SU-DHL-6 (cell line): ENCODE data around the gene SEMA5A.

Source experiments
- H2AFZ ChIP-seq: fragments of 200-600 bp; sonication (generic); 2 replicates; pipeline ENCODE4 v1.6.1; 2014; ENCODE audit warnings: low read depth, mild to moderate bottlenecking, moderate library complexity, mixed read lengths, antibody characterized with exemption, low read length; ENCODE audit not compliant: severe bottlenecking
- H3F3A ChIP-seq: fragments of 200-600 bp; shearing (Covaris generic); 2 replicates; pipeline ENCODE4 v1.6.0; 2016; ENCODE audit warnings: antibody characterized with exemption, mild to moderate bottlenecking; ENCODE audit not compliant: insufficient read depth
- H3K27ac ChIP-seq: fragments of 200-600 bp; sonication (generic); 2 replicates; pipeline ENCODE4 v1.5.1; 2016; ENCODE audit warnings: low read depth, mild to moderate bottlenecking, low read length, moderate library complexity, mixed read lengths
- H3K27me3 ChIP-seq: fragments of 200-600 bp; sonication (generic), shearing (Covaris generic); 2 replicates; pipeline ENCODE4 v1.6.0; 2014; ENCODE audit warnings: mild to moderate bottlenecking, low read length
- H3K36me3 ChIP-seq: fragments of 200-600 bp; sonication (generic); 2 replicates; pipeline ENCODE4 v1.6.1; 2014; ENCODE audit warnings: mild to moderate bottlenecking, low read length, mixed read lengths
- H3K4me2 ChIP-seq: fragments of 300-600, 200-600 bp; shearing (Covaris generic), sonication (generic); 2 replicates; pipeline ENCODE4 v1.6.0; 2014; ENCODE audit warnings: low read length, low read depth, mild to moderate bottlenecking; ENCODE audit not compliant: poor library complexity, severe bottlenecking
- H3K4me3 ChIP-seq: fragments of 200-600 bp; sonication (generic); 2 replicates; pipeline ENCODE4 v1.5.1; 2014; ENCODE audit warnings: antibody characterized with exemption, low read length, mild to moderate bottlenecking, mixed read lengths; ENCODE audit not compliant: insufficient read depth, poor library complexity, severe bottlenecking
- H3K79me2 ChIP-seq: fragments of 200-600 bp; sonication (generic); 2 replicates; pipeline ENCODE4 v1.6.1; 2014; ENCODE audit warnings: mild to moderate bottlenecking, low read length, moderate library complexity; ENCODE audit not compliant: insufficient read depth
- H3K9ac ChIP-seq: fragments of 200-600 bp; sonication (generic); 2 replicates; pipeline ENCODE4 v1.7.0; 2014; ENCODE audit warnings: mild to moderate bottlenecking, low read length
- H3K9me2 ChIP-seq: fragments of 200-600 bp; sonication (generic); replicated peaks from 2 replicates; pipeline ENCODE4 v1.6.1; 2014; ENCODE audit warnings: low read length; ENCODE audit not compliant: insufficient read depth
- H3K9me3 ChIP-seq: fragments of 200-600 bp; sonication (generic); 2 replicates; pipeline ENCODE4 v1.6.1; 2014; ENCODE audit warnings: low read length, mixed read lengths; ENCODE audit not compliant: insufficient read depth
- H4K20me1 ChIP-seq: fragments of 200-600 bp; sonication (generic); 2 replicates; pipeline ENCODE4 v1.6.1; 2014; ENCODE audit warnings: low read depth, mild to moderate bottlenecking, antibody characterized with exemption, low read length, moderate library complexity, mixed read lengths
- CTCF ChIP-seq: fragments of 200-600 bp; sonication (generic); IDR thresholded peaks from one replicate; pipeline ENCODE4 v1.5.1; 2017; ENCODE audit warnings: antibody characterized with exemption, mild to moderate bottlenecking, low read length, moderate library complexity; ENCODE audit not compliant: insufficient read depth, poor library complexity, severe bottlenecking
- EZH2phosphoT487 ChIP-seq: fragments of 200-600 bp; sonication (generic), shearing (Covaris generic); conservative IDR thresholded peaks from 2 replicates; pipeline ENCODE4 v1.6.1; 2018; ENCODE audit warnings: mild to moderate bottlenecking, antibody characterized with exemption, low read length, moderate library complexity, mixed read lengths

The SEMA5A gene

DNA sequence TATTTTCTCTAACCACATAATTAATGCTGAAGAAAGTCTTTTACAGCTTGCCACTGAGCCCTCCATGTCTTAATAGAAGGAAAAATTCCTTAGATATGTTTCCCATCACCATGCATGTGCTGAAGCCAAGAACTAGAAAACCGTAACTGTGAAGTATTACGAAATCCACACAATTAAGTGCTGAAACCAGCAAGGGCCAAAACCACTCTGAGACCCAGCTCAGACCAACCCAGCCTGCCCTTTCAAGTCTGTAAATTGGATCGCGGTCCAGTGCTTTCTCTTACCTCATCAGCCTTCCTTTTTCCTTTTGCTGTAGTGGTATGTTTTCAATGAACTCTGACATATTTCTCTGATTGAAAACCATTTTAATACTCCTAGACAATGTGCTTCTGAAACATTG, 26.3 kb downstream of the SEMA5A start:
- H2AFZ ChIP-seq: no peak overlapping the region
- no peaks in the 10 kb centered on the region for H3F3A ChIP-seq
- H3K9me3 ChIP-seq: no peaks in the 10 kb centered on the region
- no peak overlapping the region for H3K9ac ChIP-seq
- no peak overlapping the region for H3K4me3 ChIP-seq
- no peaks in the 10 kb centered on the region for H3K9me2 ChIP-seq
- H3K79me2 ChIP-seq: no peaks in the 10 kb centered on the region
- no peak overlapping the region for H3K27ac ChIP-seq
- no peaks in the 10 kb centered on the region for H3K36me3 ChIP-seq
- TF ChIP-seq EZH2phosphoT487 (no peak), CTCF (no peak)
- no peaks in the 10 kb centered on the region for H4K20me1 ChIP-seq
- H3K4me2 ChIP-seq: no peak overlapping the region
- H3K27me3 ChIP-seq: no peaks in the 10 kb centered on the region

- H3K36me3 ChIP-seq: no peaks in the 10 kb centered on the region
- H3K9ac ChIP-seq: no peak overlapping the region
- no peaks in the 10 kb centered on the region for H3F3A ChIP-seq
- TF ChIP-seq CTCF (no peak), EZH2phosphoT487 (no peak)
- H3K27ac ChIP-seq: no peak overlapping the region
- H4K20me1 ChIP-seq: no peaks in the 10 kb centered on the region
- H3K27me3 ChIP-seq: no peaks in the 10 kb centered on the region
- H3K4me3 ChIP-seq: no peak overlapping the region
- no peaks in the 10 kb centered on the region for H3K9me2 ChIP-seq
- no peaks in the 10 kb centered on the region for H3K79me2 ChIP-seq
- no peaks in the 10 kb centered on the region for H3K9me3 ChIP-seq
- H3K4me2 ChIP-seq: no peak overlapping the region
- H2AFZ ChIP-seq: no peak overlapping the region
Measured at GRCh38 chr5:9516591-9516990, 29.3 kb downstream of the SEMA5A start.

- no peak for TF ChIP-seq CTCF
- TF ChIP-seq EZH2phosphoT487: no peak
- H2AFZ ChIP-seq: no peak overlapping the region
- no peaks in the 10 kb centered on the region for H3F3A ChIP-seq
- H3K9me3 ChIP-seq: no peaks in the 10 kb centered on the region
- H3K9ac ChIP-seq: no peak overlapping the region
- H3K79me2 ChIP-seq: no peaks in the 10 kb centered on the region
- H3K27me3 ChIP-seq: no peaks in the 10 kb centered on the region
- no peaks in the 10 kb centered on the region for H4K20me1 ChIP-seq
- no peaks in the 10 kb centered on the region for H3K9me2 ChIP-seq
- H3K27ac ChIP-seq: no peak overlapping the region
- H3K4me3 ChIP-seq: no peak overlapping the region
- no peak overlapping the region for H3K4me2 ChIP-seq
- no peaks in the 10 kb centered on the region for H3K36me3 ChIP-seq
Measured at GRCh38 chr5:9515436-9515835, 30.4 kb downstream of the SEMA5A start.

GRCh38 chr5:9514968-9515367, 30.9 kb downstream of the SEMA5A start:
- Histone ChIP-seq H3K79me2 (no peaks in the 10 kb centered on the region), H3K36me3 (no peaks in the 10 kb centered on the region), H3K9ac (no peak overlapping the region), H2AFZ (no peak overlapping the region), H3K27ac (no peak overlapping the region), H4K20me1 (no peaks in the 10 kb centered on the region), H3F3A (no peaks in the 10 kb centered on the region), H3K4me3 (no peak overlapping the region), H3K9me2 (no peaks in the 10 kb centered on the region), H3K4me2 (no peak overlapping the region), H3K27me3 (no peaks in the 10 kb centered on the region), H3K9me3 (no peaks in the 10 kb centered on the region)
- no peak for TF ChIP-seq CTCF
- no peak for TF ChIP-seq EZH2phosphoT487
